Measurements from ENCODE around the gene RABEP2. TPM values are rescaled to one million over a fixed set of nuclear protein-coding genes. Genes with fewer than 3 reads are reported as not detected.
A peak's percentile ranks its signal among the peaks of the same experiment; 100 is the strongest.

Gene RABEP2
- total RNA-seq, 1 donor: 31.5 TPM

GRCh38 chr16:28878083-28878926 lies 46.7 kb downstream of the RABEP2 start, which contains the start of gene ATP2A1:
Gene ATP2A1 (plus strand): TSS chr16:28878488. CDS start chr16:28878672, 184 bp downstream.
- Histone ChIP-seq H3K4me1 (ENCODE audit: insufficient read depth, low read length) (peaks cover 14% of the 10 kb centered on the region), H4K20me1 (ENCODE audit: insufficient read depth, low read length) (peaks cover 6% of the 10 kb centered on the region), H3K36me3 (ENCODE audit: insufficient read depth, low read length) (peaks cover 9% of the 10 kb centered on the region), H3K4me3 (ENCODE audit: insufficient read depth, low read length) (peak within 1 kb of the TSS; percentile 78), H2AFZ (ENCODE audit: low read length) (peak within 1 kb of the TSS; percentile 88), H3K27me3 (ENCODE audit: insufficient read depth, low read length) (no peaks in the 10 kb centered on the region), H3K9me3 (ENCODE audit: low read depth, low read length) (no peaks in the 10 kb centered on the region), H3K27ac (ENCODE audit: low read depth, low read length) (peak within 1 kb of the TSS; percentile 41), H3K4me2 (ENCODE audit: insufficient read depth, low read length) (peak within 1 kb of the TSS; percentile 92), H3K79me2 (ENCODE audit: insufficient read depth, low read length) (no peaks in the 10 kb centered on the region)
- peak; percentile 54 for DNase-seq (ENCODE audit: insufficient read length, low spot score, missing footprints)
- no peak for TF ChIP-seq CTCF (IDR thresholded peaks at IDR 0.05; ENCODE audit: extremely low read depth, low read depth, low read length)

- Histone ChIP-seq H3K79me2 (ENCODE audit: insufficient read depth, low read length) (no peaks in the 10 kb centered on the region), H3K9me3 (ENCODE audit: low read depth, low read length) (no peaks in the 10 kb centered on the region), H4K20me1 (ENCODE audit: insufficient read depth, low read length) (peaks cover 6% of the 10 kb centered on the region), H3K4me2 (ENCODE audit: insufficient read depth, low read length) (no peak overlapping the region), H3K4me3 (ENCODE audit: insufficient read depth, low read length) (no peak overlapping the region), H3K27ac (ENCODE audit: low read depth, low read length) (no peak overlapping the region), H3K36me3 (ENCODE audit: insufficient read depth, low read length) (peaks cover 14% of the 10 kb centered on the region), H2AFZ (ENCODE audit: low read length) (no peak overlapping the region), H3K4me1 (ENCODE audit: insufficient read depth, low read length) (peaks cover 14% of the 10 kb centered on the region), H3K27me3 (ENCODE audit: insufficient read depth, low read length) (no peaks in the 10 kb centered on the region)
- no peak for TF ChIP-seq CTCF (IDR thresholded peaks at IDR 0.05; ENCODE audit: extremely low read depth, low read depth, low read length)
- DNase-seq (ENCODE audit: insufficient read length, low spot score, missing footprints): no peak
These were observed 47.4 kb downstream of the RABEP2 start for GRCh38 chr16:28877655-28878000.

GRCh38 chr16:28876973-28877654 lies 47.9 kb downstream of the RABEP2 start:
- Histone ChIP-seq H4K20me1 (ENCODE audit: insufficient read depth, low read length) (peaks cover 7% of the 10 kb centered on the region), H2AFZ (ENCODE audit: low read length) (no peak overlapping the region), H3K27me3 (ENCODE audit: insufficient read depth, low read length) (no peaks in the 10 kb centered on the region), H3K27ac (ENCODE audit: low read depth, low read length) (no peak overlapping the region), H3K9me3 (ENCODE audit: low read depth, low read length) (no peaks in the 10 kb centered on the region), H3K4me3 (ENCODE audit: insufficient read depth, low read length) (no peak overlapping the region), H3K79me2 (ENCODE audit: insufficient read depth, low read length) (no peaks in the 10 kb centered on the region), H3K36me3 (ENCODE audit: insufficient read depth, low read length) (peaks cover 14% of the 10 kb centered on the region), H3K4me1 (ENCODE audit: insufficient read depth, low read length) (peaks cover 14% of the 10 kb centered on the region), H3K4me2 (ENCODE audit: insufficient read depth, low read length) (no peak overlapping the region)
- peak; percentile 73 for DNase-seq (ENCODE audit: insufficient read length, low spot score, missing footprints)
- no peak for TF ChIP-seq CTCF (IDR thresholded peaks at IDR 0.05; ENCODE audit: extremely low read depth, low read depth, low read length)

Data from osteoblast (primary cell).